ENCODE results near the gene JUND.

DNA sequence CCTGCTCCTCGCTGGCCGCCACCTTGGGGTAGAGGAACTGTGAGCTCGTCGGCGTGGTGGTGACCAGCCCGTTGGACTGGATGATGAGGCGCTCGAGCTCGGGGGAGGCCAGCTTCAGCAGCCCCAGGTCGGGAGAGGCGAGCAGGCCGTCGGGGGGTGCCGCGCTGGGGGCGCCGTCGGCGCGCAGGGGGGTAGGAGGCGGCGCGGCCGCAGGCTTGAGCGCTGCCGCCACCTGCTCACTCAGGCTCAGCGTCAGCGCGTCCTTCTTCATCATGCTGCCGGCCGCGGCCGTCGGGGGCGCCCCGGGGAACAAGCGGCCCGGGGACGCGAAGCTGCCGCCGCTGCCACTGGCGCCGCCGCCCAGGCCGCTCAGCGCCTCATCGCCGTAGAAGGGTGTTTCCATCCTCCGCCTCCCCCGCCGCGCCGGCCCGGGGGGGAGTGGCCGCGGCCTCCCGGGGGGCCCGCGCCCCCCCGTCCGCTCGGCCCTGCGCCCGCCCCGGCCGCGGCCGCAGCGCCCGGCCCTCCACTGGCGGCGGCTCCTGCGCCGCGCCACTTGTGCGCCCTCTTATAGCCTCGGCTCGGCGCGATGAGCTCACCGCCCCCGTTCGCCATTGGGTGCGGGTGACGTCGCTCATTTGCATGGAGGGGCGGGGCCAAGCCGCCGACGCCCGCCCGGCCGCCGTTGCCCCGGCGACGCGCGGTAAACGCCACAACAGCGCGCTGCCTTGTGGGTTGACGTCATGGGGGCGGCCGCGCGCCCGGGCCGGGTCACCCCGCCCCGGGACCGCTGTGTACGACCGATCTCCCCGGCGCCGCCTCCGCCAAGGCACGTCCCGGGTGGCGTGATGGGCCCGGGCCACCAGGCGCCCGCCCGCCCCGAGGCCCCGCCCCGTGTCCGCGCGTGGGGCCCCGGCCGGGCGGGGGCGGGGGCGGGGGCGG, at the start of gene JUND:
- TF ChIP-seq MEF2A (IDR thresholded peaks at IDR 0.05; ENCODE audit: borderline replicate concordance, low read depth) (no peak), POLR2AphosphoS5 (IDR thresholded peaks at IDR 0.05; ENCODE audit: low read depth, low read length) (peak; percentile 96), TAF1 (IDR thresholded peaks at IDR 0.05; ENCODE audit: borderline replicate concordance, low read depth, low read length) (peak; percentile 88), ZBTB33 (IDR thresholded peaks at IDR 0.05; ENCODE audit: borderline replicate concordance, low read depth) (no peak)
